Parathyroid adenoma (tissue), 2 donors: ENCODE results near the gene GPC5.

Experiments
- H2AFZ ChIP-seq: fragments of 300-600 bp; sonication (generic); one replicate; pipeline ENCODE4 v1.7.0; 2017; ENCODE audit warnings: antibody characterized with exemption, mild to moderate bottlenecking
- H3K27ac ChIP-seq: fragments of 300-600 bp; sonication (generic); one replicate; pipeline ENCODE4 v1.7.0; 2017
- H3K27me3 ChIP-seq: fragments of 300-600 bp; sonication (generic); one replicate; pipeline ENCODE4 v1.7.0; 2017; ENCODE audit warnings: low read length; ENCODE audit not compliant: control insufficient read depth, insufficient read depth
- H3K36me3 ChIP-seq: fragments of 300-600 bp; sonication (generic); one replicate; pipeline ENCODE4 v1.7.0; 2017; ENCODE audit warnings: low read length; ENCODE audit not compliant: control insufficient read depth, insufficient read depth
- H3K4me1 ChIP-seq: fragments of 300-600 bp; sonication (generic); one replicate; pipeline ENCODE4 v1.7.0; 2017; ENCODE audit warnings: control low read depth
- H3K4me2 ChIP-seq: fragments of 300-600 bp; sonication (generic); one replicate; pipeline ENCODE4 v1.7.0; 2017; ENCODE audit warnings: low read length
- H3K4me3 ChIP-seq: fragments of 300-600 bp; sonication (generic); one replicate; pipeline ENCODE4 v1.7.0; 2017; ENCODE audit warnings: low read depth, low read length
- H3K79me2 ChIP-seq: fragments of 300-600 bp; sonication (generic); one replicate; pipeline ENCODE4 v1.7.0; 2017; ENCODE audit warnings: control low read depth
- H3K9ac ChIP-seq: fragments of 300-600 bp; sonication (generic); one replicate; pipeline ENCODE4 v1.7.0; 2017; ENCODE audit warnings: mild to moderate bottlenecking
- H3K9me3 ChIP-seq: fragments of 300-600 bp; sonication (generic); one replicate; pipeline ENCODE4 v1.7.0; 2017; ENCODE audit warnings: low read length; ENCODE audit not compliant: control insufficient read depth
- TF ChIP-seq, protein P1 (sequence below): fragments of 300-600 bp; sonication (generic); IDR thresholded peaks from one replicate; pipeline ENCODE4 v1.7.0; 2017; ENCODE audit warnings: antibody characterized with exemption, mild to moderate bottlenecking
- donor health status: primary hyperparathyroidism.

Gene GPC5

GRCh38 chr13:91988331-91988730 is 589.9 kb downstream of the GPC5 start:
- no peaks in the 10 kb centered on the region for H3K4me1 ChIP-seq

DNA sequence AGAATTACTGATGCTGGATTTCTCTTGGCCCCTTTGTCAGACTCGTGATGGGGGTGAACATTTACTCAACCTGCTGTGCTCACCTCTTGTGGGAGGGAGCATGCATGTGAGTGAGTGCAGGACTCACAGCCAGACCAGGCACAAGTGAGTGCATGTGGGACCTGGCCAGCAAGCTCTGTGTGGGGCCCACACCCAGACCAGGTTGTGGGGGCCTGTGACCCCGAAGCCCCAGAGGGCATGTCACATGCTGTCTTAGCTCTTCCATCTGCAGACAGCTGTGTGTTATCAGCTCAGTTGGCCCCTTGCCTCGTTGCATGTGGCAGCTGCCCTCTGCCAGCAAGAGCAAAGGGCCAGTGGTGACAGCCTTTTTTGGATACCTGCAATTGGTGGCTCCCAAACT is 614.4 kb downstream of the GPC5 start:
- TF ChIP-seq, protein P1, sequence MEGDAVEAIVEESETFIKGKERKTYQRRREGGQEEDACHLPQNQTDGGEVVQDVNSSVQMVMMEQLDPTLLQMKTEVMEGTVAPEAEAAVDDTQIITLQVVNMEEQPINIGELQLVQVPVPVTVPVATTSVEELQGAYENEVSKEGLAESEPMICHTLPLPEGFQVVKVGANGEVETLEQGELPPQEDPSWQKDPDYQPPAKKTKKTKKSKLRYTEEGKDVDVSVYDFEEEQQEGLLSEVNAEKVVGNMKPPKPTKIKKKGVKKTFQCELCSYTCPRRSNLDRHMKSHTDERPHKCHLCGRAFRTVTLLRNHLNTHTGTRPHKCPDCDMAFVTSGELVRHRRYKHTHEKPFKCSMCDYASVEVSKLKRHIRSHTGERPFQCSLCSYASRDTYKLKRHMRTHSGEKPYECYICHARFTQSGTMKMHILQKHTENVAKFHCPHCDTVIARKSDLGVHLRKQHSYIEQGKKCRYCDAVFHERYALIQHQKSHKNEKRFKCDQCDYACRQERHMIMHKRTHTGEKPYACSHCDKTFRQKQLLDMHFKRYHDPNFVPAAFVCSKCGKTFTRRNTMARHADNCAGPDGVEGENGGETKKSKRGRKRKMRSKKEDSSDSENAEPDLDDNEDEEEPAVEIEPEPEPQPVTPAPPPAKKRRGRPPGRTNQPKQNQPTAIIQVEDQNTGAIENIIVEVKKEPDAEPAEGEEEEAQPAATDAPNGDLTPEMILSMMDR, result no peak
- no peak overlapping the region for H2AFZ ChIP-seq
- H3K4me1 ChIP-seq, result no peaks in the 10 kb centered on the region
- no peak overlapping the region for H3K4me3 ChIP-seq
- H3K36me3 ChIP-seq, result no peaks in the 10 kb centered on the region
- no peaks in the 10 kb centered on the region for H3K79me2 ChIP-seq
- no peak overlapping the region for H3K4me2 ChIP-seq
- H3K9ac ChIP-seq, result no peak overlapping the region
- no peaks in the 10 kb centered on the region for H3K27me3 ChIP-seq
- H3K27ac ChIP-seq, result no peak overlapping the region
- H3K9me3 ChIP-seq, result no peaks in the 10 kb centered on the region

More at GRCh38 chr13:91988331-91988730, 589.9 kb downstream of the GPC5 start:
- Histone ChIP-seq H2AFZ (no peak overlapping the region), H3K79me2 (no peaks in the 10 kb centered on the region), H3K9ac (no peak overlapping the region), H3K9me3 (no peaks in the 10 kb centered on the region), H3K4me2 (no peak overlapping the region), H3K36me3 (no peaks in the 10 kb centered on the region), H3K27ac (no peak overlapping the region), H3K27me3 (no peaks in the 10 kb centered on the region), H3K4me3 (no peak overlapping the region)
- TF ChIP-seq, protein P1, result no peak

DNA sequence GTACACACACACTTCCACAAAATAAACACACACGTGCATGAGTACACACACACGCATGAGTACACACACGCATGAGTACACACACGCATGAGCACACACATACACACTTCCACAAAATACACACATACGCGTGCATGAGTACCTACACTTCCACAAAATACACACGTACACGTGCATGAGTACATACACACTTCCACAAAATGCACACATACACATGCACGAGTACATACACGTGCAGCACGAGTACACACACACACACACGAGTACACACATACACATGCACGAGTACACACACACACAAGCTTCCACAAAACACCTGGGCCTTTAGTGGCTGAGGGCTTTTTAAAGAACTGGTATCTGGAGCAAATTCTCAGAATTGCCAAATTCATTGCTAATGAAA is 619.3 kb downstream of the GPC5 start:
- Histone ChIP-seq H3K27ac (no peak overlapping the region), H3K9ac (no peak overlapping the region), H3K4me2 (no peak overlapping the region), H3K9me3 (no peaks in the 10 kb centered on the region), H3K4me1 (no peaks in the 10 kb centered on the region), H2AFZ (no peak overlapping the region), H3K27me3 (no peaks in the 10 kb centered on the region), H3K36me3 (no peaks in the 10 kb centered on the region), H3K79me2 (no peaks in the 10 kb centered on the region), H3K4me3 (no peak overlapping the region)
- TF ChIP-seq, protein P1, result no peak

- Histone ChIP-seq H3K4me2 (no peak overlapping the region), H3K27ac (no peak overlapping the region), H3K4me1 (no peaks in the 10 kb centered on the region), H3K9me3 (no peaks in the 10 kb centered on the region), H2AFZ (no peak overlapping the region), H3K4me3 (no peak overlapping the region), H3K36me3 (no peaks in the 10 kb centered on the region), H3K27me3 (no peaks in the 10 kb centered on the region), H3K9ac (no peak overlapping the region), H3K79me2 (no peaks in the 10 kb centered on the region)
- TF ChIP-seq, protein P1, result no peak
Observed at GRCh38 chr13:92028695-92029094, 630.3 kb downstream of the GPC5 start.

DNA sequence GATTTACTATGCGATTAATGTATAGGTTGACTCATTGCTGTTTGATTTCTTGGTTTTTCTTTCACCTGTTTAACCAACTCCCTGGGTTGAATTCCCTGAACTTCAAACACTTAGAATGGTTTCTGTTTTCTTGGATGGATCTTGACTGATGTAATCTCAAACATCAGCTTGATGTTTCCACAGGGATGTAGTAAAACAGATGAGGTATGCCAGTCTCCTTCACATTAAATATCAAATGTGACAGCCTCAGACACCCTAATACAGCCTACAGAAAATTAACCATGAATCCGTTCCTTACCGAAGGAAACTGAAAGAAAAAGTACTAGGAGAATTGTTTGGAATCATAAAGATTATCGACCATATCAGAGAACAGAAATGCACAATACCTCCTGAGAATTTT is 631.2 kb downstream of the GPC5 start:
- Histone ChIP-seq H3K9me3 (no peaks in the 10 kb centered on the region), H3K27ac (no peak overlapping the region), H3K79me2 (no peaks in the 10 kb centered on the region), H3K4me1 (no peaks in the 10 kb centered on the region), H3K4me2 (no peak overlapping the region), H3K9ac (no peak overlapping the region), H3K27me3 (no peaks in the 10 kb centered on the region), H3K36me3 (no peaks in the 10 kb centered on the region), H3K4me3 (no peak overlapping the region), H2AFZ (no peak overlapping the region)
- TF ChIP-seq, protein P1, result no peak
